Fibroblast of skin of right quadriceps (primary cell): ENCODE measurements around the gene COL12A1.
A peak's percentile ranks its signal among the peaks of the same experiment; 100 is the strongest.

Experiments
- DNase-seq: peaks from one replicate; pipeline ENCODE4 v3.0.0-alpha.2; 2013

COL12A1 gene

GRCh38 chr6:75142721-75143120 lies 63.1 kb downstream of the COL12A1 start:
- DNase-seq = no peak

- no peak for DNase-seq
These were observed 70.0 kb downstream of the COL12A1 start for GRCh38 chr6:75135876-75136275.

GRCh38 chr6:75135450-75135849 lies 70.4 kb downstream of the COL12A1 start:
- peak; percentile 94 for DNase-seq

- peak; percentile 67 for DNase-seq
These were observed 75.1 kb downstream of the COL12A1 start for GRCh38 chr6:75130784-75131183.

GRCh38 chr6:75128878-75129570 lies 76.8 kb downstream of the COL12A1 start:
- peak; percentile 91 for DNase-seq

GRCh38 chr6:75126518-75126917 lies 79.3 kb downstream of the COL12A1 start:
- DNase-seq = no peak

GRCh38 chr6:75124983-75125382 lies 80.9 kb downstream of the COL12A1 start:
- peak; percentile 36 for DNase-seq

GRCh38 chr6:75124085-75124484 lies 81.8 kb downstream of the COL12A1 start:
- no peak for DNase-seq

GRCh38 chr6:75118925-75119515 lies 86.8 kb downstream of the COL12A1 start:
- DNase-seq = no peak

GRCh38 chr6:75117701-75118100 lies 88.2 kb downstream of the COL12A1 start:
- DNase-seq = peak; percentile 68

GRCh38 chr6:75116946-75117345 lies 88.9 kb downstream of the COL12A1 start:
- peak; percentile 76 for DNase-seq

- peak; percentile 86 for DNase-seq
These were observed 90.4 kb downstream of the COL12A1 start for GRCh38 chr6:75115481-75115880.

- no peak for DNase-seq
These were observed 91.0 kb downstream of the COL12A1 start for GRCh38 chr6:75114806-75115205.

- DNase-seq = no peak
These were observed 91.7 kb downstream of the COL12A1 start for GRCh38 chr6:75114195-75114594.

GRCh38 chr6:75113446-75113845 lies 92.4 kb downstream of the COL12A1 start:
- peak; percentile 49 for DNase-seq

- DNase-seq = peak; percentile 28
These were observed 96.1 kb downstream of the COL12A1 start for GRCh38 chr6:75109765-75110164.

GRCh38 chr6:75109022-75109421 lies 96.8 kb downstream of the COL12A1 start:
- no peak for DNase-seq

GRCh38 chr6:75108333-75108974 lies 97.4 kb downstream of the COL12A1 start:
- no peak for DNase-seq

- no peak for DNase-seq
These were observed 97.9 kb downstream of the COL12A1 start for GRCh38 chr6:75107913-75108312.

GRCh38 chr6:75106426-75106825 lies 99.4 kb downstream of the COL12A1 start:
- DNase-seq = no peak

- no peak for DNase-seq
These were observed 102.4 kb downstream of the COL12A1 start for GRCh38 chr6:75103431-75103830.

GRCh38 chr6:75102301-75102700 lies 103.6 kb downstream of the COL12A1 start:
- peak; percentile 45 for DNase-seq

- DNase-seq = peak; percentile 87
These were observed 104.0 kb downstream of the COL12A1 start for GRCh38 chr6:75101896-75102295.

- peak; percentile 97 for DNase-seq
These were observed 107.1 kb downstream of the COL12A1 start for GRCh38 chr6:75098709-75099108.
